ENCODE measurements around the gene CADM2. TPM values are rescaled to one million over a fixed set of nuclear protein-coding genes. Genes with fewer than 3 reads are reported as not detected.

The CADM2 gene
- total and polyA plus RNA-seq, 3 donors from 2014 or later: 1.3 to 4.0 (median 2.7) TPM

DNA sequence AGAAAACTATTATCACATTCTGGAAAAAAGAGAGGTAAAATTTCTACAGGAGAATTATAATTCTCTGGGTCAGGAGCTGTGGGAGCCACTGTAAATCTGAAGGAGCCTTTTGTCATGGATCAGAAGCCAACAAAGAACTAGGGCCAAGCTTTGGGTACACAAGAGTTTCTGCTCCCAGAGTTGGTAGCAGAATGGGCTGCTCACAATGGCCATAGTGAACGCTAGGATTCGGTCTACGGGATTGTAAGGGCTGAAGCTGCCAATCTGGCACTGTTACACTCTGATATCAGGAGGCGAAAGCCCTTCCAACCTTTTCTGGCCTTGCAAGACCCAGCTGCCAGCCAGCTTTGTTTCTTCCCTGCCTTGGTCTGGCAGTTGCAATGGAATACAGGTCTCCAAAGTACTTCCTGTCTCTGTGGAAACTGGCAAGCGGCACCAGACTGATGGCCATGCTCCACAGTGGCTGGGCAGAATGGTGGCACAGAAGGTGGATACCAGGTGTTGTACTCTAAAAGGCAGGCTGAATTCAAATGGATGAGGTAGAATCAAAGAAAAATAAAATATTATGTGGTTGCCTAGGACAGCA, 831.7 kb downstream of the CADM2 start:
- Histone ChIP-seq H3K9me3 (no peaks in the 10 kb centered on the region), H3K4me3 (no peak overlapping the region), H3K27ac (no peak overlapping the region), H3K36me3 (ENCODE audit: low read depth, missing control alignments) (no peaks in the 10 kb centered on the region), H3K4me1 (no peaks in the 10 kb centered on the region), H3K27me3 (no peaks in the 10 kb centered on the region)
- intact Hi-C loops (cut with DNase I; ENCODE audit: low total_unique reads): no loop called here
- DNase-seq: peak; percentile 26
- no peak for TF ChIP-seq POLR2A (IDR thresholded peaks at IDR 0.05)
- 55 to 78% methylated on average over 5 of the region's 5 CpGs for WGBS, 2 donors

DNA sequence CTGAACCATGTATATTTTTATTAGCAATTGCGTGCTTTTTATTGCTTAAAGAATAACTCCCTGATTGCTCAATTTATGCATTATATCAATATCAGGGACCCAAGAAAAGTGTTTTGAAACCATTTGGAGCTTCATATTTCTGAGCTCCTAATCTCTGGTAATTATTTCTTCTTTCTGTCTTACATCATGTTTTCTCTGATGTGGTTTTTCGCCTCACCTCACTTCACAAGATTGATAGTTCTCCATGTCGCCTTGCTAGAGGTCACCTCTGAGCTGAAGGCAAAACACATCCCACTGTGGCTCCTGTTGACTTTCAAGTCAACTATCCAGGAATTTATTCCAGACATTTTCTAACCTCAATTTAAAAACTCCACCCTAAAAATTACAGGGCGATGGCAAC, 837.4 kb downstream of the CADM2 start:
- Histone ChIP-seq H3K36me3 (ENCODE audit: low read depth, missing control alignments) (no peaks in the 10 kb centered on the region), H3K27ac (no peak overlapping the region), H3K27me3 (no peaks in the 10 kb centered on the region), H3K4me1 (no peaks in the 10 kb centered on the region), H3K9me3 (no peaks in the 10 kb centered on the region), H3K4me3 (no peak overlapping the region)
- no peak for DNase-seq
- intact Hi-C loops (cut with DNase I; ENCODE audit: low total_unique reads): no loop called here
- no peak for TF ChIP-seq POLR2A (IDR thresholded peaks at IDR 0.05)
- TF ChIP-seq, protein P1, sequence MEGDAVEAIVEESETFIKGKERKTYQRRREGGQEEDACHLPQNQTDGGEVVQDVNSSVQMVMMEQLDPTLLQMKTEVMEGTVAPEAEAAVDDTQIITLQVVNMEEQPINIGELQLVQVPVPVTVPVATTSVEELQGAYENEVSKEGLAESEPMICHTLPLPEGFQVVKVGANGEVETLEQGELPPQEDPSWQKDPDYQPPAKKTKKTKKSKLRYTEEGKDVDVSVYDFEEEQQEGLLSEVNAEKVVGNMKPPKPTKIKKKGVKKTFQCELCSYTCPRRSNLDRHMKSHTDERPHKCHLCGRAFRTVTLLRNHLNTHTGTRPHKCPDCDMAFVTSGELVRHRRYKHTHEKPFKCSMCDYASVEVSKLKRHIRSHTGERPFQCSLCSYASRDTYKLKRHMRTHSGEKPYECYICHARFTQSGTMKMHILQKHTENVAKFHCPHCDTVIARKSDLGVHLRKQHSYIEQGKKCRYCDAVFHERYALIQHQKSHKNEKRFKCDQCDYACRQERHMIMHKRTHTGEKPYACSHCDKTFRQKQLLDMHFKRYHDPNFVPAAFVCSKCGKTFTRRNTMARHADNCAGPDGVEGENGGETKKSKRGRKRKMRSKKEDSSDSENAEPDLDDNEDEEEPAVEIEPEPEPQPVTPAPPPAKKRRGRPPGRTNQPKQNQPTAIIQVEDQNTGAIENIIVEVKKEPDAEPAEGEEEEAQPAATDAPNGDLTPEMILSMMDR (IDR thresholded peaks at IDR 0.05): no peak
- 61 to 64% methylated on average over 4 of the region's 4 CpGs for WGBS, 2 donors

DNA sequence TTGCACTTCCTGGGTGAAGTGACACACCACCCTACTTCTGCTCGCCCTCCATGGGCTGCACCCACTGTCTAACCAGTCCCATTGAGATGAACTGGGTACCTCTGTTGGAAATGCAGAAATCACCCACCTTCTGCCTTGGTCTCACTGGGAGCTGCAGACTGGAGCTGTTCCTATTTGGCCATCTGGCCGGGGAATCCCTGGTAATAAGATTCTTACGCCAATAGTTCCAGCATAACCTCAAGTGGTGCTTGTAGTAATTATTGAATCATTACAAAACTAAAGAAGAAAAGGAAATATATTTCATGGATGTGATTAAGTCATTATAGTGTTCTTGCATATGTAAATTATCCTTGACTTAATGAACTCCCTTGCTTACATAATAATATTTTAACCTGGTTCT, 841.9 kb downstream of the CADM2 start:
- H3K4me3 ChIP-seq: no peak overlapping the region
- no peaks in the 10 kb centered on the region for H3K27me3 ChIP-seq
- TF ChIP-seq POLR2A (IDR thresholded peaks at IDR 0.05): no peak
- TF ChIP-seq, protein P1 (IDR thresholded peaks at IDR 0.05): no peak
- no peak overlapping the region for H3K27ac ChIP-seq
- WGBS, 2 donors: 76 to 77% methylated on average over 3 of the region's 3 CpGs
- H3K4me1 ChIP-seq: no peaks in the 10 kb centered on the region
- no peaks in the 10 kb centered on the region for H3K36me3 ChIP-seq (ENCODE audit: low read depth, missing control alignments)
- intact Hi-C loops (cut with DNase I; ENCODE audit: low total_unique reads): no loop called here
- DNase-seq: no peak
- H3K9me3 ChIP-seq: no peaks in the 10 kb centered on the region

DNA sequence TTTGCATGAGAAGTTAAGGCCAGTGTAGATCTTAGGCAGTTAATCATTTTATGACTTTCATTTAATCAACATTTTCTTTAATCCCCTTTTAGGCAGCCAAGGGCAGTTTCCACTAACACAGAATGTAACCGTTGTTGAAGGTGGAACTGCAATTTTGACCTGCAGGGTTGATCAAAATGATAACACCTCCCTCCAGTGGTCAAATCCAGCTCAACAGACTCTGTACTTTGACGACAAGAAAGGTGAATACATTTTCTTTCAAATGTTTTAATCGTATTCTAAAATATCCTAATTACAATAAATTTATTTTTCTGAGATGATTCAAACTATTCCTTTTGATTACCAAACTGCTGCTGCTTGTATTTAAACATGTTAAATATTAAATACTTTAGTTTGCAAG, 843.2 kb downstream of the CADM2 start:
- Histone ChIP-seq H3K27me3 (no peaks in the 10 kb centered on the region), H3K4me1 (no peaks in the 10 kb centered on the region), H3K4me3 (no peak overlapping the region), H3K27ac (no peak overlapping the region), H3K36me3 (ENCODE audit: low read depth, missing control alignments) (no peaks in the 10 kb centered on the region), H3K9me3 (no peaks in the 10 kb centered on the region)
- no peak for DNase-seq
- TF ChIP-seq POLR2A (IDR thresholded peaks at IDR 0.05): no peak
- TF ChIP-seq, protein P1 (IDR thresholded peaks at IDR 0.05): no peak
- intact Hi-C loops (cut with DNase I; ENCODE audit: low total_unique reads): no loop called here
- 49 to 54% methylated on average over 3 of the region's 3 CpGs for WGBS, 2 donors

DNA sequence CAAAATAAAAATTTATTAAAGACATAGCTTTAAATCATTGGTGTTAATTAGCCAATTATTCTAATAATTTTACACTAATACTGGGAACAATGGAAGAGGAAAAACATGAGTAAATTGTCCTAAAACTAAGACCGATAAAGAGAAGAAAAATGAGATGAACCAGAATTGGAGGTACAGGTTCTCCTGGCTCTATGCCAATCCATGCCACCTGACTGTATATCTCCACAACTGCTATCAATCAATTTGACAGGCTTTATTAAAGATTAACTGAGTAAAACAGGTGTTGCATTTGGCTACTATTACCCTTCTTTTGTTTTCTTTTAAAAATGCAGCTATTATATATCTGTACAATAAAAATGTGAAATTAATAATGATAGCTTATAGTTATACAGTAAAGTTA, 850.0 kb downstream of the CADM2 start:
- Histone ChIP-seq H3K9me3 (no peaks in the 10 kb centered on the region), H3K4me3 (no peak overlapping the region), H3K4me1 (no peaks in the 10 kb centered on the region), H3K36me3 (ENCODE audit: low read depth, missing control alignments) (no peaks in the 10 kb centered on the region), H3K27ac (no peak overlapping the region), H3K27me3 (no peaks in the 10 kb centered on the region)
- DNase-seq: no peak
- intact Hi-C loops (cut with DNase I; ENCODE audit: low total_unique reads): no loop called here
- 91 to 93% methylated on average over 1 of the region's 1 CpG for WGBS, 2 donors
- TF ChIP-seq, protein P1 (IDR thresholded peaks at IDR 0.05): no peak
- no peak for TF ChIP-seq POLR2A (IDR thresholded peaks at IDR 0.05)
